Measurements from ENCODE around the gene RASSF1.

The RASSF1 gene

DNA sequence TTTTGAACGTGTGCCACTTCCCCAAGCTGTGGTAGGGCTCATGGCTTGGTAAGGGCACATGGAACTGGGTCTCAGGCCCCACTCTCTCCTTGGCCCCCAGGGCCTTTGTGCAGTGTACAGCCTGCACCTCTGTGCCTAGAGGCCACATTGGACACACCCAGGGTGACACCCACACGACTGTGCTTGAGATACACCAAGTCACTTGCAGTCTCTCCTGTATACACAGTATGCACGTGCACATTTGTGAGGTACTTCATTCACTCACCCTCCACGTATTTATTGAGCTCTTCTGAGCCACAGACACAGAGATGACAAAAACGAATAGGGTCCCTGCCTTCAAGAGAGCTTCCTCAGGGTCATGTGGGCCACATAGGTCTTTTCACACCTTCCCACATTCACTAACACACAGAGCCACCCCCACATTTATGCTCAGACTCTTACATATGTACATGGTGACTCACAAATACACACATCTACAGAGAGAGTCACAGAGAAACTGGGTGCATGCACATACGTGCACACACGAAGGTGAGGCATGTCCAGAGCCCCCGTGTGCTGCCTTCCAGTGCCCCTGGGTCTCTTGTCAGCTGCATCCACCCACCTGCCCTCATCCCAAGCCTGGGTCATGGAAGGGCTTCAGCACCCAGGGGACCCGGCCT, 28.5 kb upstream of the RASSF1 start:
- no peak for ATAC-seq (ENCODE audit: low read depth)

DNA sequence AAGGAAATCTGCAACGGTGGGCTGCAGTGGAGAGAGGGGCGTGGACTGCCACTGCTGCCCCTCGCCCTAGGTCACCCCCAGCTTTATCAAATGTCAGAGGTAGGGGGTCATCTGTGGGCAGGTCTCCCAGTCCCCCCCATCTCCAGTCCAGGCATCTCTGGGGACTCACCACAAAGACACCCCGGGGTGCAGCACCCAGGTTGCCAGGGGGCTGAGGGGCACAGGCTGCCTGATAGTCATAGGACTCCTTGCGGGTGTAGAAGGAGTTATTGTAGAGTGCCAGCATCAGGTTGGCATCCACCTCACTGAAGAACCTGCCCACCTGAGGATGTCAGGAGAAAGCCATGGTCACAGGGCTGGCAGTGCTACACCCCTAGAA, 25.2 kb upstream of the RASSF1 start:
- no peak for DNase-seq (ENCODE audit: low spot score)
- Histone ChIP-seq H3K4me3 (ENCODE audit: severe bottlenecking) (peak overlapping the region; percentile 32), H3K9me3 (ENCODE audit: severe bottlenecking) (no peaks in the 10 kb centered on the region), H3K27me3 (ENCODE audit: insufficient read depth, poor library complexity, severe bottlenecking) (no peaks in the 10 kb centered on the region), H3K27ac (ENCODE audit: poor library complexity, severe bottlenecking) (no peak overlapping the region), H3K36me3 (ENCODE audit: low read depth) (no peaks in the 10 kb centered on the region), H3K4me1 (ENCODE audit: insufficient read depth, poor library complexity, severe bottlenecking) (peaks cover 7% of the 10 kb centered on the region)
- ATAC-seq (ENCODE audit: low read depth): no peak
- TF ChIP-seq, protein P1, sequence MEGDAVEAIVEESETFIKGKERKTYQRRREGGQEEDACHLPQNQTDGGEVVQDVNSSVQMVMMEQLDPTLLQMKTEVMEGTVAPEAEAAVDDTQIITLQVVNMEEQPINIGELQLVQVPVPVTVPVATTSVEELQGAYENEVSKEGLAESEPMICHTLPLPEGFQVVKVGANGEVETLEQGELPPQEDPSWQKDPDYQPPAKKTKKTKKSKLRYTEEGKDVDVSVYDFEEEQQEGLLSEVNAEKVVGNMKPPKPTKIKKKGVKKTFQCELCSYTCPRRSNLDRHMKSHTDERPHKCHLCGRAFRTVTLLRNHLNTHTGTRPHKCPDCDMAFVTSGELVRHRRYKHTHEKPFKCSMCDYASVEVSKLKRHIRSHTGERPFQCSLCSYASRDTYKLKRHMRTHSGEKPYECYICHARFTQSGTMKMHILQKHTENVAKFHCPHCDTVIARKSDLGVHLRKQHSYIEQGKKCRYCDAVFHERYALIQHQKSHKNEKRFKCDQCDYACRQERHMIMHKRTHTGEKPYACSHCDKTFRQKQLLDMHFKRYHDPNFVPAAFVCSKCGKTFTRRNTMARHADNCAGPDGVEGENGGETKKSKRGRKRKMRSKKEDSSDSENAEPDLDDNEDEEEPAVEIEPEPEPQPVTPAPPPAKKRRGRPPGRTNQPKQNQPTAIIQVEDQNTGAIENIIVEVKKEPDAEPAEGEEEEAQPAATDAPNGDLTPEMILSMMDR (IDR thresholded peaks at IDR 0.05; ENCODE audit: poor library complexity, severe bottlenecking): no peak

More for the DNA sequence above, 28.5 kb upstream of the RASSF1 start:
- Histone ChIP-seq H3K4me3 (ENCODE audit: severe bottlenecking) (no peak overlapping the region), H3K9me3 (ENCODE audit: severe bottlenecking) (no peaks in the 10 kb centered on the region), H3K4me1 (ENCODE audit: insufficient read depth, poor library complexity, severe bottlenecking) (peaks cover 7% of the 10 kb centered on the region), H3K27me3 (ENCODE audit: insufficient read depth, poor library complexity, severe bottlenecking) (no peaks in the 10 kb centered on the region), H3K36me3 (ENCODE audit: low read depth) (no peaks in the 10 kb centered on the region), H3K27ac (ENCODE audit: poor library complexity, severe bottlenecking) (no peak overlapping the region)
- DNase-seq (ENCODE audit: low spot score): no peak
- TF ChIP-seq, protein P1 (IDR thresholded peaks at IDR 0.05; ENCODE audit: poor library complexity, severe bottlenecking): no peak

DNA sequence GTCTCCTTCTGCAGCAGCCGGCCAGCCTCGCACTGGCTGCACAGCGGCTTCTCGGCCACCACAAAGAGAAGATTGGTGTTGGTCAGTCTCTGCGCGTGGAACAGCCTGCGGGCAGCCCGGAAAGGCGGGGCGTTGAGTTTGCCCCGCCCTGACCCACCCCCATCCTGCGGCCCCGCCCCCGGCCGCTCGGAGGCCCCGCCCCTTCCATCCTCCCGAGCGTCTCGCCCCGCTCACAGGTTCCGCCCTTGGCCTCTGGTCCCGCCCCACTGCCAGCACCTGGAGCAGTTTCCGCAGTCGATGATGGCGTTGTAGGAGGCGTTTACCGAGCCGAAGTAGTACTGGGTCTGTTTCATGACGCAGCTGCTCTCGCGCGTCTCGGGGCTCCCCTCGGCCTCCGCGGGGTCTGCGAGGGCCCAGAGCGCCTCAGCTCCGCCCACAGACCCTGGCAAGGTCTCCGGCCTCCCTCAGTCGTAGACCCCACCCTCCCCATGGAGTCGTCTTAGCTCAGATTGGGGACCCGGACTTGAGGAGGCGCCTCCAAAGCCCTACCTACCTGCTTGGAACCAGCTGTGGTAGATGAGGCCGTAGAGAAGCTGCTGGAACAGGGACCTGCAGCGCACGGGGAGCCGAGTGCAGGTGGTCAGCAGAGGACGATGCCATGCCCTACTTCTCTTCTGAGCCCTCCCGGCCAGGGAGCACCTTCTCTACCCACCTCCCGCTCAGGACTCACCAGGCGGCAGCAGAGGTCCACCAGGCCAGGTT, 24.6 kb upstream of the RASSF1 start:
- peak; percentile 87 for ATAC-seq (ENCODE audit: low read depth)
- Histone ChIP-seq H3K36me3 (ENCODE audit: low read depth) (no peaks in the 10 kb centered on the region), H3K27me3 (ENCODE audit: insufficient read depth, poor library complexity, severe bottlenecking) (no peaks in the 10 kb centered on the region), H3K4me3 (ENCODE audit: severe bottlenecking) (peak overlapping the region; percentile 32), H3K4me1 (ENCODE audit: insufficient read depth, poor library complexity, severe bottlenecking) (peaks cover 7% of the 10 kb centered on the region), H3K27ac (ENCODE audit: poor library complexity, severe bottlenecking) (no peak overlapping the region), H3K9me3 (ENCODE audit: severe bottlenecking) (no peaks in the 10 kb centered on the region)
- peak; percentile 92 for DNase-seq (ENCODE audit: low spot score)
- TF ChIP-seq, protein P1 (IDR thresholded peaks at IDR 0.05; ENCODE audit: poor library complexity, severe bottlenecking): no peak

DNA sequence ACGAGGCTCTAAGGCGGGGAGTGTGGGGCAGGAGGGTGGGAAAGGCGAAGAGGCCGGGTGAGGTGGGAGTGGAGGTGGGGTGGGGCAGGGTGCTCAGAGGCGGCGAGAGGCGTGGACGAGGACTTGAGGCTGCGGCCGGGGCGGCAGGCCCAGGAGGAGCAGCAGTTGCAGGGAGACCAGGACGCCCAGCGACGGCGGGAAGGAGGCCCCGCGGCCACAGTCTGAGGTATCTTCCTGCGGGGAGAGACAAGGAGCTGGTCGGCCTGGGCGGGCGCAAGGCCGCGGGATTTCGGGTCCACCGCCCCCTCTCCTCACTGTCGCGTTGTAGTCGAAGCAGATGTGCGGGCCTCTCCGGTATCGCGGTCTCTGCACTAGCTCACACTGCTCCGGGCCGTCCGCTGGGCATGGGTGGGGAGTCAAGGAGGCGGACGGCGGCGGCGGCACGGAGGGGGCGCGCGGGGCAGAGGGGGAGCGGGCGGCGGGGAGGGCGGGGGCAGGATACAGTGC, 24.0 kb upstream of the RASSF1 start:
- peak overlapping the region; percentile 32 for H3K4me3 ChIP-seq (ENCODE audit: severe bottlenecking)
- peaks cover 7% of the 10 kb centered on the region for H3K4me1 ChIP-seq (ENCODE audit: insufficient read depth, poor library complexity, severe bottlenecking)
- DNase-seq (ENCODE audit: low spot score) (no peak), ATAC-seq (ENCODE audit: low read depth) (peak; percentile 20)
- H3K27me3 ChIP-seq (ENCODE audit: insufficient read depth, poor library complexity, severe bottlenecking): no peaks in the 10 kb centered on the region
- H3K27ac ChIP-seq (ENCODE audit: poor library complexity, severe bottlenecking): no peak overlapping the region
- no peaks in the 10 kb centered on the region for H3K36me3 ChIP-seq (ENCODE audit: low read depth)
- no peaks in the 10 kb centered on the region for H3K9me3 ChIP-seq (ENCODE audit: severe bottlenecking)
- TF ChIP-seq, protein P1 (IDR thresholded peaks at IDR 0.05; ENCODE audit: poor library complexity, severe bottlenecking): no peak

DNA sequence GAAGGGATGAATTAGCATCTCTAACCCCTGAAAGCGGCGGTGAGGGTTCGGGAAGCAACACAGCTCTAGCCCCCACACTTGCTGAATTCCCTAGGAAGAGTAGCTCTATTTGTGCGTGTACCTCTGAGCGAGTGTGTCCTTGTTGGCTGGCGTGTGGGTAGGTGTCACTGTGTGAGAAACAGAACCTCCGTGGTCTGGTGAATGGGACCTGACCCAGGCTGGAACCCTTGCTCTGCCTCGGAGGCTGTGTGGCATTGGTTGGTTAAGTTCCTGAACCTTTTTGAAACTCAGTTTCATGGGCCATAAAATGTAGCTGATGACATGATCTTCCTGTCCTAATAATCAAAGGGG, 19.1 kb upstream of the RASSF1 start:
- peaks cover 20% of the 10 kb centered on the region for H3K36me3 ChIP-seq (ENCODE audit: low read depth)
- ATAC-seq (ENCODE audit: low read depth): no peak
- H3K27ac ChIP-seq (ENCODE audit: poor library complexity, severe bottlenecking): no peak overlapping the region
- no peaks in the 10 kb centered on the region for H3K9me3 ChIP-seq (ENCODE audit: severe bottlenecking)
- H3K4me1 ChIP-seq (ENCODE audit: insufficient read depth, poor library complexity, severe bottlenecking): peaks cover 13% of the 10 kb centered on the region
- no peaks in the 10 kb centered on the region for H3K27me3 ChIP-seq (ENCODE audit: insufficient read depth, poor library complexity, severe bottlenecking)
- H3K4me3 ChIP-seq (ENCODE audit: severe bottlenecking): peak overlapping the region; percentile 56
- no peak for DNase-seq (ENCODE audit: low spot score)
- TF ChIP-seq, protein P1 (IDR thresholded peaks at IDR 0.05; ENCODE audit: poor library complexity, severe bottlenecking): no peak

Measured in RWPE2 (cell line).